ENCODE results near the gene CPLX4. TPM values are rescaled to one million over a fixed set of nuclear protein-coding genes. Genes with fewer than 3 reads are reported as not detected.

The CPLX4 gene
- polyA plus RNA-seq, 1 donor (not counting 4 experiments of a cell fraction or from before 2014, with no cell fraction given), result not detected

GRCh38 chr18:59298871-59299270, 19.6 kb downstream of the CPLX4 start:
- DNase-seq (ENCODE audit: low read depth, low spot score), result no peak
- Histone ChIP-seq H3K4me3 (ENCODE audit: control insufficient read depth in 2 of 3, extremely low read depth in 1 of 3, insufficient read depth in 2 of 3, low read depth in 1 of 3, low read length in 3 of 3) (no peak overlapping the region), H4K20me1 (ENCODE audit: control insufficient read depth, extremely low read depth, insufficient read depth, low read length) (no peaks in the 10 kb centered on the region), H3K4me1 (ENCODE audit: control insufficient read depth, extremely low read depth, insufficient read depth, low read length) (peaks cover 9% of the 10 kb centered on the region), H3K27me3 (ENCODE audit: control insufficient read depth, extremely low read depth, insufficient read depth, low read length) (peaks cover 13% of the 10 kb centered on the region), H2AFZ (ENCODE audit: control insufficient read depth, low read length) (no peak overlapping the region), H3K36me3 (ENCODE audit: control insufficient read depth in 2 of 2, extremely low read depth in 1 of 2, insufficient read depth in 2 of 2, low read length in 2 of 2) (no peaks in the 10 kb centered on the region), H3K9me3 (ENCODE audit: control insufficient read depth, low read depth, low read length) (no peaks in the 10 kb centered on the region), H3K27ac (ENCODE audit: control insufficient read depth, insufficient read depth, low read length) (no peak overlapping the region), H3K9ac (ENCODE audit: control insufficient read depth, extremely low read depth, insufficient read depth, low read length) (no peak overlapping the region), H3K79me2 (ENCODE audit: control insufficient read depth, insufficient read depth, low read length) (no peaks in the 10 kb centered on the region), H3K9me1 (ENCODE audit: control insufficient read depth, extremely low read depth, insufficient read depth, low read length) (no peaks in the 10 kb centered on the region), H3K4me2 (ENCODE audit: control insufficient read depth, extremely low read depth, insufficient read depth, low read depth, low read length) (no peak overlapping the region)
- no peak for FAIRE-seq
- TF ChIP-seq CTCF (optimal IDR thresholded peaks at IDR 0.05 in 1 of 3, IDR thresholded peaks at IDR 0.05 in 1 of 3, conservative IDR thresholded peaks at IDR 0.05 in 1 of 3; ENCODE audit: extremely low read depth in 1 of 3, insufficient read depth in 2 of 3, low read length in 3 of 3), result no peak
- no peak for TF ChIP-seq EZH2 (IDR thresholded peaks at IDR 0.05; ENCODE audit: low read length)
- dilution Hi-C loops (cut with MboI; ENCODE audit: extremely low pct_ligation_motif_present, low sequenced_read_pairs), result no loop called here

- H3K36me3 ChIP-seq (ENCODE audit: control insufficient read depth in 2 of 2, extremely low read depth in 1 of 2, insufficient read depth in 2 of 2, low read length in 2 of 2), result no peaks in the 10 kb centered on the region
- no peaks in the 10 kb centered on the region for H4K20me1 ChIP-seq (ENCODE audit: control insufficient read depth, extremely low read depth, insufficient read depth, low read length)
- H3K4me3 ChIP-seq (ENCODE audit: control insufficient read depth in 2 of 3, extremely low read depth in 1 of 3, insufficient read depth in 2 of 3, low read depth in 1 of 3, low read length in 3 of 3), result no peak overlapping the region
- no peak overlapping the region for H3K27ac ChIP-seq (ENCODE audit: control insufficient read depth, insufficient read depth, low read length)
- H3K9me1 ChIP-seq (ENCODE audit: control insufficient read depth, extremely low read depth, insufficient read depth, low read length), result no peaks in the 10 kb centered on the region
- no peaks in the 10 kb centered on the region for H3K79me2 ChIP-seq (ENCODE audit: control insufficient read depth, insufficient read depth, low read length)
- no peak overlapping the region for H2AFZ ChIP-seq (ENCODE audit: control insufficient read depth, low read length)
- H3K9ac ChIP-seq (ENCODE audit: control insufficient read depth, extremely low read depth, insufficient read depth, low read length), result no peak overlapping the region
- FAIRE-seq, result no peak
- H3K27me3 ChIP-seq (ENCODE audit: control insufficient read depth, extremely low read depth, insufficient read depth, low read length), result peaks cover 19% of the 10 kb centered on the region
- dilution Hi-C loops (cut with MboI; ENCODE audit: extremely low pct_ligation_motif_present, low sequenced_read_pairs), result no loop called here
- H3K9me3 ChIP-seq (ENCODE audit: control insufficient read depth, low read depth, low read length), result no peaks in the 10 kb centered on the region
- no peaks in the 10 kb centered on the region for H3K4me1 ChIP-seq (ENCODE audit: control insufficient read depth, extremely low read depth, insufficient read depth, low read length)
- no peak for TF ChIP-seq EZH2 (IDR thresholded peaks at IDR 0.05; ENCODE audit: low read length)
- TF ChIP-seq CTCF (optimal IDR thresholded peaks at IDR 0.05 in 1 of 3, IDR thresholded peaks at IDR 0.05 in 1 of 3, conservative IDR thresholded peaks at IDR 0.05 in 1 of 3; ENCODE audit: extremely low read depth in 1 of 3, insufficient read depth in 2 of 3, low read length in 3 of 3), result no peak
- no peak overlapping the region for H3K4me2 ChIP-seq (ENCODE audit: control insufficient read depth, extremely low read depth, insufficient read depth, low read depth, low read length)
- no peak for DNase-seq (ENCODE audit: low read depth, low spot score)
Observed at GRCh38 chr18:59293317-59293716, 25.1 kb downstream of the CPLX4 start.

Measured in keratinocyte (primary cell).